Activated CD8-positive, alpha-beta T cell treated with anti-CD3 and anti-CD28 coated beads for 36 hours (primary cell): ENCODE data around the gene HINT1. TPM values are rescaled to one million over a fixed set of nuclear protein-coding genes. Genes with fewer than 3 reads are reported as not detected.

Experiments
- ATAC-seq: fragments of 200-7000 bp; cut with Tn5 transposase; one replicate; pipeline ENCODE4 v1.10.0; 2021; ENCODE audit warnings: mild to moderate bottlenecking, moderate library complexity
- CTCF ChIA-PET: fragments of 350-600 bp; sonication (Branson Sonifier 250); formaldehyde crosslinking; loops from one replicate; lab custom pipeline; 2021; ENCODE audit warnings: antibody characterized with exemption; lab: Charles Lee
- POLR2A ChIA-PET: fragments of 350-600 bp; sonication (Branson Sonifier 250); formaldehyde crosslinking; loops from one replicate; lab custom pipeline; 2021; ENCODE audit warnings: antibody characterized with exemption; lab: Charles Lee
- DNase-seq: peaks from one replicate; pipeline ENCODE4 v3.0.0-alpha.2; 2020
- H3K27ac Mint-ChIP-seq: one replicate; pipeline ENCODE4 v1.8.0; 2021; ENCODE audit warnings: mild to moderate bottlenecking, mixed read lengths
- H3K27me3 Mint-ChIP-seq: one replicate; pipeline ENCODE4 v1.8.0; 2021; ENCODE audit warnings: mixed read lengths
- H3K36me3 Mint-ChIP-seq: one replicate; pipeline ENCODE4 v1.8.0; 2021; ENCODE audit warnings: low read depth, mixed read lengths
- H3K4me1 Mint-ChIP-seq: one replicate; pipeline ENCODE4 v1.8.0; 2021; ENCODE audit warnings: low read depth, mixed read lengths
- H3K4me3 Mint-ChIP-seq: one replicate; pipeline ENCODE4 v1.8.0; 2021; ENCODE audit warnings: mild to moderate bottlenecking, moderate library complexity, mixed read lengths
- H3K9me3 Mint-ChIP-seq: one replicate; pipeline ENCODE4 v1.8.0; 2021; ENCODE audit warnings: mixed read lengths
- CTCF ChIP-seq: fragments of 200-600 bp; IDR thresholded peaks from one replicate; pipeline ENCODE4 v1.8.0; 2022; ENCODE audit warnings: antibody characterized with exemption, mild to moderate bottlenecking
- intact Hi-C: fragments of 100-400 bp; cut with micrococcal nuclease; formaldehyde crosslinking; loops from one replicate; pipeline ENCODE4 v1.10.0; 2022
- total RNA-seq, 2 experiments: library from RNA; stranded (reverse); gene quantifications; one replicate each; pipeline ENCODE4 v1.2.3, GENCODE V29; 2021

Gene HINT1
- total RNA-seq, 2 experiments from 2014 or later: 317 to 322 TPM

DNA sequence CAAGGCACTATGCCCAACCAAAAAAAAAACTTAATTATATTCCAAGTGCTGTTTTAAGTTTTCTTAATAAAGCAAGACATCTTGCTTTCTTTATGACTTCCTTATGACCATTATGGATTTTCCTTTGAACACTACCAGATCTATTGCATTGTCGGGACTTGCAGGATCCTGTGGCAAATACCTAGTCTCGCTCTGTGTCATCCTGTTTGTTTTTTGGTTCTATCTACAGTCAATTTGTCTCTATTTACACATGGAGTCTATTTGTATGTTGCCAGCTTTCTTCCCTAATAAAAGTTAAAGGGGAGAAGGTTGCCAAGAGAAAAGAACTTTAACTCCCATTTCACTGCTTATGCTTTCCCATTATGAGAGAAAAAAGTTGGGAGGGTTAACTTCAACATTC, 4.9 kb downstream of the HINT1 start:
- POLR2A ChIA-PET: interaction anchor here (1.3 to 7.1 kb wide), 2 partner anchors 99 to 104 kb away, joined by 3 to 59 read pairs; partner anchors contain the start of gene CDC42SE2
- intact Hi-C loops: no loop called here
- H3K27ac Mint-ChIP-seq: peak overlapping the region; percentile 65
- ATAC-seq (no peak), DNase-seq (no peak)
- peaks cover 77% of the 10 kb centered on the region for H3K36me3 Mint-ChIP-seq
- H3K4me1 Mint-ChIP-seq: peaks cover 41% of the 10 kb centered on the region
- no peak for TF ChIP-seq CTCF
- H3K27me3 Mint-ChIP-seq: no peaks in the 10 kb centered on the region
- H3K9me3 Mint-ChIP-seq: no peaks in the 10 kb centered on the region
- CTCF ChIA-PET: interaction anchor here (1.4 kb wide), 1 partner anchor 105 kb away, joined by 3 read pairs; no protein-coding TSS in a partner anchor
- no peak overlapping the region for H3K4me3 Mint-ChIP-seq

GRCh38 chr5:131156957-131157356, 8.1 kb downstream of the HINT1 start:
- intact Hi-C loops: no loop called here
- CTCF ChIA-PET: no interaction called here
- H3K27ac Mint-ChIP-seq: peak overlapping the region; percentile 63
- POLR2A ChIA-PET: interaction anchor here (1.2 kb wide), 1 partner anchor 10 kb away, joined by 3 read pairs; no protein-coding TSS in a partner anchor
- no peak overlapping the region for H3K4me3 Mint-ChIP-seq
- TF ChIP-seq CTCF: no peak
- peaks cover 27% of the 10 kb centered on the region for H3K4me1 Mint-ChIP-seq
- H3K27me3 Mint-ChIP-seq: no peaks in the 10 kb centered on the region
- ATAC-seq: no peak
- DNase-seq: no peak
- peaks cover 54% of the 10 kb centered on the region for H3K36me3 Mint-ChIP-seq
- no peaks in the 10 kb centered on the region for H3K9me3 Mint-ChIP-seq

GRCh38 chr5:131156385-131156784, 8.7 kb downstream of the HINT1 start:
- DNase-seq (no peak), ATAC-seq (no peak)
- Mint-ChIP-seq H3K27me3 (no peaks in the 10 kb centered on the region), H3K4me3 (no peak overlapping the region), H3K9me3 (no peaks in the 10 kb centered on the region), H3K27ac (peak overlapping the region; percentile 63), H3K4me1 (peaks cover 22% of the 10 kb centered on the region), H3K36me3 (peaks cover 50% of the 10 kb centered on the region)
- POLR2A ChIA-PET: no interaction called here
- no peak for TF ChIP-seq CTCF
- CTCF ChIA-PET: no interaction called here
- intact Hi-C loops: no loop called here

DNA sequence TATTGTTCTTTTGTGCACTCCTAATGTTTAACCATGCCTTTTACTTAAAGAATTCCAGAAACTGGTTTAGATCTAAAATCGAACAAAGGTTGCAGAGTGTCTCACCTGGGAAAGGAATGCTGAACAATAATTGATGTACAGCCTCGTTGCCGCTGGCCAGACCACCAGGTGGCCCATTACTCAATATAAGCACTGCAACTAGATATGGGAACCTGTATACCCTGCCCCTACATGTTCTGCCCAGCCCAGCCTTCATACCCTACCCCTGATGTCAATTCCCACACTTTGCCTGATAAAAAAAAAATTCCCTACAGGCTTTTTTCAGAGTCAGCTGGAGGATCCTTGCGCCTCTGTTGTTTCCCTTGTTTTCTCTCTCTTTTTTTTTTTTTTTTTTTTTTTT, 13.8 kb downstream of the HINT1 start:
- Mint-ChIP-seq H3K27ac (no peak overlapping the region), H3K9me3 (no peaks in the 10 kb centered on the region), H3K36me3 (peaks cover 3% of the 10 kb centered on the region), H3K4me1 (peaks cover 4% of the 10 kb centered on the region), H3K4me3 (no peak overlapping the region), H3K27me3 (no peaks in the 10 kb centered on the region)
- POLR2A ChIA-PET: no interaction called here
- DNase-seq (no peak), ATAC-seq (no peak)
- TF ChIP-seq CTCF: no peak
- CTCF ChIA-PET: interaction anchor here (0.6 kb wide), 1 partner anchor 1042 kb away, joined by 3 read pairs; no protein-coding TSS in a partner anchor
- intact Hi-C loops: no loop called here

DNA sequence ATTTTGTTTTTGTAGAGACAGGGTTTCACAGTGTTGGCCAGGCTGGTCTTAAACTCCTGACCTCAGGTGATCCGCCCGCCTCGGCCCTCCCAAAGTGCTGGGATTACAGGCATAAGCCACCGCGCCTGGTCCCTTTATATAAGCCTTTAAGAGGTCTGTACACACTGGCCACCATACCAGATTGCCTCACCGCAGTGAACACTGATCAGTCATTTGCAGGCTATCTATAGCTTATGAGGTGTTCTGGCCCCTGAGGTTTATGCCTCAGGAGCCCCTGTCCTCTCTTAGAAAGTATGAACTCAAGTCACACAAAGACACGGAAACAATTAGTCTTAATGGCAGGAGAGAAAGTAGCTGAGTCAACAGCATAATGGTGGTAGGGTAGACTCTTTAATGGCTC, 14.6 kb downstream of the HINT1 start:
- no peak overlapping the region for H3K27ac Mint-ChIP-seq
- CTCF ChIA-PET: no interaction called here
- no peak overlapping the region for H3K4me3 Mint-ChIP-seq
- intact Hi-C loops: no loop called here
- ATAC-seq: peak; percentile 24
- no peaks in the 10 kb centered on the region for H3K27me3 Mint-ChIP-seq
- peaks cover 4% of the 10 kb centered on the region for H3K4me1 Mint-ChIP-seq
- no peak for DNase-seq
- no peak for TF ChIP-seq CTCF
- POLR2A ChIA-PET: interaction anchor here (0.6 kb wide), 1 partner anchor 840 kb away, joined by 3 read pairs; no protein-coding TSS in a partner anchor
- H3K9me3 Mint-ChIP-seq: no peaks in the 10 kb centered on the region
- no peaks in the 10 kb centered on the region for H3K36me3 Mint-ChIP-seq
